Occipital lobe (tissue), 2 donors: ENCODE data around the gene SARS2. TPM values are rescaled to one million over a fixed set of nuclear protein-coding genes. Genes with fewer than 3 reads are reported as not detected.
A peak's percentile ranks its signal among the peaks of the same experiment; 100 is the strongest.
"Not testable (repeated sequence)": the region's sequence is repeated elsewhere in the genome, so short reads cannot be mapped to it uniquely, and the experiment has no call there.

ENCODE experiments used
- DNase-seq: peaks from one replicate; lab custom pipeline; 2025; lab: John Stamatoyannopoulos, UW
- total RNA-seq: library from RNA; depleted of rRNA; stranded (reverse); fragments of >200 nt; gene quantifications from one replicate; pipeline ENCODE4 v1.2.3, GENCODE V29; 2014

Gene SARS2
- total RNA-seq, 1 donor from 2014 or later: 5.0 TPM

DNA sequence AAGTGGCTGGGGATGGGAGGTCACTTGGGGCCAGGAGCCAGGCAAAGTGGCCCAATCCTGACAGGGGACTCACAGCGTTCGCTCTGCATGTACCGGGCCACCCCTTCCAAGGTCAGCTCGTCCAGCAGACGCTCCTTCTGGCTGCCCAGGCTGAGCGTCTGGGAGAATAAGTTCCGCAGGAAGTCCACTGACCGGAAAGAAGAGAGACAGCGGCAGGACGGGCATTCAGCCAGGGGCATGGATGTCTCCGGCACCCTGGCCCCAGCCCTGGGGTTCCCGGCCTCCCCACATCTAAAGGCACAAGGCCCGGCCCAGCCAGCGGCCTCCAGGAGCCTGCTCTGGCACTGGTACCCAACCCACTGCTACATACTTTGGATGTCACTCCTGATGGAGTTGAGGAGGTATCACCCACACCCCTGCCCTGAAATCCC lies 37.2 kb downstream of the SARS2 start:
- DNase-seq: no peak

DNA sequence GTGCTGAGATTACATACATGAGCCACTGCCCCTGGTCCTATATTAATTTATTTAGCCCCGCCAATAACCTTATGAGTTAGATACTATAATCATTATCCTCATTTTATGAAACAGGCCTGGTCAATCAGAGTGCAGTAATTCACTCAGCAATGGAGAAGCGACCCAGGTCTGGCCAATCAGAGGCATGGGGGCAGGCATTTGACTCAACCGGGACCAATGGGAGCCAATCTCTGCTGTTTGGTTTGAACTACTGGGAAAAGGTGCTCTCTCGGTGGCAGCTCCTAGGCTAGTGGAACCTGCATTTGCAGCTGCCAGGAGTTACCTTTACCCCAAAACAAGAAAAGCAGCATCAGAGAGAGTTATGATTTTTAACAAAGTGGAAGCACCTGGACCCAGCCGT lies 37.7 kb downstream of the SARS2 start:
- DNase-seq: no peak

DNA sequence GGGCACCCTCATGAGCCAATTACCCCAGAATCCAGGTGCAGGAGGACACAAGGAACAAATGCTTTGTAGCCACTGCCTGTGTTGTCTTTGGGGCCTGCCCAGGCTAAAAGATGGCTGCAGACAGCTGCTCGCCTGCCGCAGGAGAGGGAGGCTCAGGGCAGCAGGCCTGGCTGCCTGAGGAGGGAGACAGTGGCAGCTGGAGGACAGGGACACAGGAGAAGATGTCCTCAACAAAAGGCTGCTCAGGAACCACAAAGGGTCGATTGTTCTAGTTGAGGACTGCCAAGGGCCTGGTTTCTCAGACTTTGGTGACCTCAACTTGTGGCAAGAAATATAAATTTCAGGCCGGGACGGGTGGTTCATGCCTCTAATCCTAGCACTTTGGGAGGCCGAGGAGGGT lies 38.8 kb downstream of the SARS2 start:
- DNase-seq: no peak

DNA sequence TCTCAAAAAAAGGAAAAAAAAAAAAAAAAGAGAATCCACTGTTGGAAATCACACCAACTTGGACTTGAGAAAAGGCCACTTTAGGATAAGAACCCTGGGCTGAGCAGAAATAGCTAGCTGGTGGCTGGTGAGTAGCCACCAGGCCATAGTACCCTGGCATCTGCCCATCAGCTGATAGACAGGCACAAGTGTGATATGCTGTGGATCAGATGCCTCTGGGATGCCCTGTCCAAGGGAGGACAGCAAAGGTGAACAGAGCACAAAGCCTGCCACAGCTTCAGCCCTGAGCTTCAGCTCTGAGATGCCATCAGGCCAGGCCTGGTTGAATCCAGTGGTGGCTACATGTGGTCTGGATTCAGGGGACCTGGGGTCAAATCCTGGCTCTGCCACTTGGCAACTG lies 39.9 kb downstream of the SARS2 start:
- no peak for DNase-seq

DNA sequence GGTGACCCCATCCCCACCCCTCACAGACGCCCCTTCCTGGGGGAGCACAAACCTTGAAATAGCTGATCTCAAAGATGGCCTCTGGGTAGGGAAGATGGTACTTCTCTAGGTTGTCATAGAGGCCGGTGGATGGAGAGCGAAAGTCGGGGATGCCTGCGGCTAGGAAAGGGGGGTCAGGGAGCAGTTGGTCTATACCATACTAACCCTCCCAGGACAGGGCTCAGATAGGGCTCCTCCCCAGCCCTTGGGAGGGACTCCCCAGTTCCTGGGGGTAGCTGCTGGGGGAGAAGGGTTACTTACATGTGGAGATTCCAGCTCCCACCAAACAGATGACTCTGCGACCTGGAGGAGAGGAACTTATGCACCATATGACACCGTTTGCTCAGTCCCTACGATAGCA lies 40.8 kb downstream of the SARS2 start:
- no peak for DNase-seq

DNA sequence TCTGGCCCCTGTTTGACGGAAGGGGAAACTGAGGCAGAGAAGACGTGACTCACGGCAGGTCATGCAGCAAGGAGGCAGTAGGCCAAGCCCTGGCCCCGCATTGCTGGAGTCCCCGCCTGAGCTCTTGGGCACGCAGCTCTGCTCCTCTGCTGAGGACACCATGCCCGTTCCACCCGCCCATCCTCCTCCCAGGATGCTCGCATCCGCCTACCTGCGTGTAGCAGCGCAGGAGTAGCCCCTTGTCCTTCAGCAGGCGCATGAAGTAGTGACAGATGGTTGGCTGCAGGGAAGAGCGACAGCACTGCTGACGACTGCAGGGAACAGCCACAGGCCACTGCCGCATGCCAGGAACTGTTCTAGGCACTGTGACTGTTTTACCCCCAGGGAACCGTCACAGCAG lies 41.7 kb downstream of the SARS2 start:
- DNase-seq: no peak

DNA sequence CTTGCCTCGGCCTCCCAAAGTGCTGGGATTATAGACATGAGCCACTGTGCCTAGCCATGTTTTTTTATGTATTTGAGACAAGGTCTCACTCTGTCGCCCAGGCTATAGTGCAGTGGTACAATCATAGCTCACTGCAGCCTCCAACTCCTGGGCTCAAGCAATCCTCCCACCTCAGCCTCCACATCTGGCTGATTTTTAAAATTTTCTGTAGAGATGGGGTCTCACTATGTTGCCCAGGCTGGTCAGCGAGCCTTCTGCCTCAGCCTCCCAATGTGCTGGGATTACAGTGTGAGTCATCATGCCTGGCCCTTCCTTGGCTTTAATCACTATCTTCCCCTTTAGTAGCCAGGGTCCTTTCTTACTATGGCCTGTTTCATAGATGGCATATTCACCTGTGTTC lies 45.9 kb downstream of the SARS2 start:
- DNase-seq: not testable (repeated sequence)

DNA sequence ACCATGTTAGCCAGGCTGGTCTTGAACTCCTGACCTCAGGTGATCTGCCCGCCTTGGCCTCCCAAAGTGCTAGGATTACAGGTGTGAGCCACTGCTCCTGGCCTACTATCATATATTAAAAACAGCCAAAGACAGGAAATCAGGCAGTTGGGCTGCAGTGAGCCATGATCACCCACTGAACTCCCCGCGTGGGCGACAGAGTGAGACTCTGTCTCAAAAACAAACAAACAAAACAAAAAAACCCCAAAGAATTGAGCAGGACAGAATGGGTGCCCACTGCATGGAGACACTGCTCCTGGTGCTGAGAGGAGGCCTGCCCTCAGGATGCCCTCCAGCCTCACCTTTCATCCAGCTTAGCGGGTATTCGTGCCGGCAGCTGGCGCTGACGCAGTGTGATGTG lies 47.3 kb downstream of the SARS2 start:
- no peak for DNase-seq

DNA sequence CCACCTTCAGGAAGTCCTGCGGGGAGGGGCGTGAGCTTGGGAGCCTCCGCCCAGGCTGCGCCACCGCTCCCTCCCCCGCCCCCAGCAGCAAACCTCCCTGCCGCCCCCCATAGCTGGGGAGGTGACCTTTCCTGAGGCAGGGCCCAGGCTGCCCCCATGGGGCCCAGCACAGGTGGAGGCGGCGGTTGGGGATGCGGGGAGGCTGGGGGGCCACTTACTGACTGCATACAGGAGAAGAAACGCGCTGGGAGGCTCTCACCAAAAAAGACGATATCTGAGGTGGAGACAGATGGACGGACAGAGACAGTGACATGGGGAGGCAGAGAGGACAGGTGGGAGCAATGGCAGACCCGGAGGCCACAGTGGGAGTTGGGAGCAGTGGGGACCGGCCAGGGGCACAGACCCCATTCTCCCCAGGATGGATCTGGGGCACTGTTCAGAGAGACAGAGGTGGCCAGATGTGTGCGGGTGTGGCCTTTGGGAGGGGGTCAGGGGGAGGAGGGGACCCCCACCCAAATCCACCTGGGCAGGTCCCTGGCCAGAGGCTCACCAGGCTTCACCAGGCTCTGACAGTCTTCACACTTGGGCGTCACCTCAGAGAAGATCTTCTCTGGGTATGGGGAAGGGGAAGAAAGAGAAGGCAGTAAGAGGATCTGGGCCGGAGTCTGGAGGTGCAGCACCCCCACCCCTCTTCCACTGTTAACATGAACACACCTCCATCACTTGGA lies 49.5 kb downstream of the SARS2 start:
- DNase-seq: no peak

DNA sequence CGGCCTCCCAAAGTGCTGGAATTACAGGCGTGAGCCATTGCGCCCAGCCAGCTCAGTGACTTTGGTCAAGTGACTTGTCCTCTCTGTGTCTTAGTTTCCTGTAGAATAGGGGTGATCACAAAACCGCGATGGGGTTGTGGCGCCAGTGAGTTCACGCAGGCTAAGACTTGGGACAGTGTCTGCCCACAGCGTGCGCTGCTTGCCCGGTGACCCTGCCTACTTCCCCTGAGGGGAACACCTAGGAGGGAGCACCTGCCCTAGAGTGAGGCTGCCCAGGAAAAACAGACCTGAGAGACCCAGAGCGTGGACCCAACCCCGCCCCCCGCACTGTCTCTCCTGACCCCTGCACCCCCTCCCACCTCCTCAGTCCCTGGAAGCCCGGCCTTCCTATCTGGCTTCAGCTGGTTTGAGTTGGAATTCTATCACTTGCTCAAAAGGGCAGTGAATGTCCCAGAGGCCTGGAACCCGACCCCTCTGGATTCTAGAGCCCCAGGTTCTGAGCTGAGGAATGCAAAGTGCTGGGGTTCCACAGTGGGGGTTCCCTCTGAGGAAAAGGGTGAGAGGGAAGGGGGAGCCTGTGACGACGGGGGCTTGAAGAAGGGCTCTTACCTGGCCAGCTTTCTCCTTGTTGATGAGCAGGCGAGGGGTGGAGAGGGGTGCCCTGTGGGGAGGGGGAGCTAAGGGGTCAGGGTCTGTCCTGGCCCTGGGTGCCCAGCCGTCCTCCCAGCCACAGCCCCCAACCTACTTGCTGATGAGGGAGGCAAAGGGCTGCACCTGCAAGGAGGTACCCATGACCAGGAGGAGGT lies 50.3 kb downstream of the SARS2 start:
- DNase-seq: no peak

DNA sequence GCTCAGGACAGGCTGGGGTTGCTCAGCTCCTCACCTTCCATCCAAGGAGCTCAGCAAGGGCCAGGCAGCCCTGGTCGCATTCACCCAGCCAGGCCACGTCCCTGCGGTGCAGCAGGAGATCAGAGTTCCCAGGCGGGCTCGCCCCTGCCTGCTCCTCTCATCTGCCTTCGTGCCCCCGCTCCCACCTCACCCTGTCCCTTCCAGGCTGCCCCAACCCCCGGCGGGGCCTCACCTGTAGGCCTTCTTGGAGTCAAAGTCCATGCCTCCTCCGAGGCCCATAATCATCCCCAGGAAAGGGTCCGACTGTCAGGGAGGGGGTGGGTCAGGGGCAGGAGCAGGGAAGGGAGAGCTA lies 51.2 kb downstream of the SARS2 start:
- DNase-seq: no peak

DNA sequence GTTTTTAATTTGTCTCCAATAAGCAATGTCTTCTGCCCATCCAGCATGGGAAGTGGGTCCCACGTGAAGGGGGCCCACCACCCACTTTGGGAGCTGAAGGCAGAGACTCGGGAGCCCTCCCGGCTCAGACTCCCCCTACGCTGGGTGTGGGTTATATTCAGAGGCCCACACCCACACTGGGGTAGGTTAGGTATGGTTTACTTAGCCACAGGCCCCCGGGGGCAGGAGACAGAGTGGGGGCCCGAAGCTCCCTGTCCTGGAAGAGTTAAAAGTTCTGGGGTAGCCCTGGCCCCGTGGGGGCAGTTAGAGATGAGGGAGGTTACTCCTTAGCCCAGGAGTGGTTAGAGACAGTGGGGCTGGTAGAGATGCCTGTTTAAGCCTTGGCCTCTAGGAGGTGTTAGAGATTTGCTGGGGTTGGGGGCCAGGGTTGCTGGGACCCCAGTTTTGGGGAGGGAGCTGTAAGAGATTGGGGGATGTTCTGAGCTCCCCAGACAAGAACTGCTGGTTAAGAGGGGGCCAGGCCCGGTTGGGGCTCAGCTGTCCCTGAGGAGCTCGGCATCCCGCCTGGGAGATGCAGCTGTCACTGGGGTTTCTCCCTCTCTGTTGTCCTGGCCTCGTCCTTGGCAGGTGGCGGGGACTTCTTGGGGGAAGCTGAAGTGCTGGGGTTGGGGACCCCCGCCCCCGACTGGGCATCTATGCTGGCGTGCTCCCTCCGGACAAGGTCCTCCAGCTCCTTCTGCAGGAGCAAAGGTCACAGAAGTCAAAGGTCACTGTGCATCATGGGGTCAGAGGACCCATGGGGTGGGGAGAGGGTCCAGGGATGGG lies 51.8 kb downstream of the SARS2 start:
- DNase-seq: no peak

DNA sequence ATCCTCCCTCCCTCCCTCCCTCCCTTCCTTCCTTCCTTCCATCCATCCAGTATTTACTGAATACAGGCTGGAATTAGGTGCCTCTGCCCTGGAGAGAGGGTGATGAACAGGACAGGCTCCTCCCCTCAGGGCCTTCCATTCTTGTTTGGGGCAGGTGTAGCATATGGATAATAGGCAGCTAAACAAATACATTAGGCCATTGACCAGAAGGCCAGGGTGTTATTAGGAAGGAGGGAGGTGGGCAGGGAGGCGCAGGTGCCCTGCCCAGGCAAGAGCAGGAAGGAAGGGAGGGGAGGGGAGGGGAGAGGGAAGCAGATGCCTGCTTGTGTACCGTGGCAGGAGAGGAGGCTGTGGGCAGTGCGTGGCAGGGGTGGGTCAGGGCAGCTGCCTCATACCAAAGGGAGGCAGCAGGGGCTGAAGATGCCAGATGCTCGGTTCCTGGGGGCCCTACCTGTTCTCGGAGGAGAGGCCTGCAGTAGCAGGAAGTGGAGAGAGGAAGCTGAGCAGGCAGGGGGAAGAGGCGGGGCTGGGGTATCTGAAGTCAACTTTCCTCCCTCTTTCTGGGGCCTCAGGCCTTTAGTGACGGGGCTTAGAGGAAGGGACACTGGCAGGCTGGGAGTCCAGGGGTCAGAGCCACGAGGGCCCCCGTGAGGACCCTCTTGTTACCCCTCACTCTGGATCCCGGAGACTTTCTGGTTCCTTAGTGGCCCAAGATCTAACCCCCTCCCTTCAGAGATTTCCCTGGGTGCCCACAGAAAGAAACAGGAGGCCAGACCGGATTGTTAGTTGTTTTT lies 52.6 kb downstream of the SARS2 start, which contains the start of gene RINL:
RINL (minus strand) TSS at position 495 of the 794 bp plus-strand sequence. CDS start 1,533 bp downstream, outside the sequence.
- DNase-seq: no peak

DNA sequence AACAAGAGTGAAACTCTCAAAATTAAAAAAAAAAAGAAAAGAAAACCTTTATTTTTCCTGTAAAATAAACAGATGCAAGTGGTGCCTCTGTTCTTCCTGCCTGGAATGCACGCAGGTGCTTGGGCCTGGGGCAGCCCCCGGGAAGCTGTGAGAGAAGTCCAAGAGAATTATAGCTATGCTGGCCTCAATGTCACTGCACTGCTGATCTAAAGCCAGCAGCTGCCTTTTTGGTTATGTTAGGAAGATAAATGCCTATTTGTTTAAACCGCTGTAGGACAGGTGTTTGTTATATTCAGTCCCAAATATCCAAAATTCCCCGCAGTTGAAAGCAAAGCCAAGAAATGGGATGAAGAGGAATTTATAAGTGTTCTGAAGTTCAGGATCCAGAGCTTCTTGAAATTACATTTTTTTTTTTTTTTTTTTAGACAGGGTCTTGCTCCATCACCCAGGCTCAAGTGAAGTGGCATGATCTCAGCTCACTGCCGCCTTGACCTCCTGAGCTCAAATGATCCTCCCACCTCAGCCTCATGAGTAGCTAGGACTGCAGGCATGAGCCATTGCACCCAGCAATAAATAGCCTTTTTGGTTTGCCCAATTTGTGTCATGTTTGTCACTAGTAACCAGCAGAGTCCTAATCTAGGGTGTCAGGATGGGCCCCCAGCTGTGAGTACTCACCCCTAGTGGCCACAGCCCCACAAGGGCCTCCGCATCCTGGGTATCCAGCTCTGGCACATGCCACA lies 54.7 kb downstream of the SARS2 start:
- no peak for DNase-seq

DNA sequence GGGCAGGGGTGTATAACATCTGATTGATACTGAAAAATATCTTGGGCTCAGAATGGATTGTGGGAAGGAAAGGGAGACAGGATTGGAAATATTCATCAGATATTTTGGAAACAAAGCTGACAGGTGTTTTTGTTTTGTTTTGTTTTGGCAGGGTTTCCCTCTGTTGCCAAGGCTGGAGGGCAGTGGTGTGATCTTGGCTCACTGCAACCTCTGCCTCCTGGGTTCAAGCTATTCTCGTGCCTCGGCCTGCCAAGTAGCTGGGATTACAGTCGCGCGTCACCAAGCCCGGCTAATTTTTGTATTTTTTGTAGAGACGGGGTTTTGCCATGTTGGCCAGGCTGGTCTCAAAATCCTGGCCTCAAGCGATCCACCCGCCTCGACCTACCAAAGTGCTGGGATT lies 57.2 kb downstream of the SARS2 start:
- not testable (repeated sequence) for DNase-seq

DNA sequence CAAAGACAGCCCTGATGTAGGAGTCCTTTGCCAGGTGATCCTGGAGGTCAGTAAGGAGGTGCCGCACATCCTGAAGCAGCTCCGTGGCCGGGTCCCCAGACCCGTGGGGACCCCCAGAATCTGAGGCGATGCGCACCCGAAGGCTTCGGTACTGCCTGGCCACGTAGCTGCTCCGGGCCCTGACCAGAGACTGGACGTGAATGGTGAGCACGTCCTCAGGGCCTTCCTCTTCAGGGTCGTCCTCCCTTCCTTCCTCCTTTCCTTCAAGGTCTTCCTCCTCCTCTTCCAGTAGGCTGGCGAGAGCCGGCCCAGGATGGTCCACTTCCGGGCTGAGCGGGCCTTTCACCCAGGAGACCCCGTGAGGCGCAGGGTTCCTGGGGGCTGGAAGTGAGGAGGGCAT lies 60.0 kb downstream of the SARS2 start:
- no peak for DNase-seq

DNA sequence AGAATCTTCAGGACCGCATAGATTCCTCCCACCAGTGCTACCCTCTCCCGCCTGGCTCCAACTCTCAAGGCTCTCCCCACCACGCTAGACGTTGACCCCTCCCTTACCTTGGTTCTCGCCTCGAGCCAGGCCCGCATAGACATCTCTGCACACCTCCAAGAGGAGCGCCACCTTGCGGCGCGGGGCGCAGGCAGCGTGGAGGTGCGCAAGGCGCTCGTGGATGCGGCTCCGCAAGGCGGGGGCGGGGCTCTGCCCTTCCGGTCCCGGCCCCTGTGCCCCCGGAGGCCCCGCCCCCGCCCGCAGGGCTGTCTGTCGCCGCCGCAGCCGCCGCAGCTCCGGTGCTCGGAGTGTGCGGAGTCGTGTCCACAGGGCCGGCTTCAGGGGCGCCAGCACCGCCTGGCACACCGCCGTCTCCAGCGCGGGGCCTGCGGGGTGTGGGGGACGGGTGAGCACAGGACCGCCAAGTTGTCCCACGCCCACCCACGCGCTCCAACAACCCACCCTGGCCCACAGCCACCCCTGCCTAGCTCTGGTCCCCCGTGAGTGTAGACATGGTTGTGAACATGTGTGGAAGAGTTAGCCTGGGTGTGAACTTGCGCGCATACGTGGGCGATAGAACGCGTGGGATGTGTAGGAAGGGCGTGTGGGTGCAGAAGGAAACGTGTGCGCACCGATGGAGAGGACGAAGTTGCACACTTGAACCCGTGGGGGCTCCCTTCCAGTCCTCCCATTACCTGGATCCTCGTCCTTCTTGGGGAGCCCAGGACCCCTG lies 60.5 kb downstream of the SARS2 start:
- DNase-seq: peak; percentile 62

DNA sequence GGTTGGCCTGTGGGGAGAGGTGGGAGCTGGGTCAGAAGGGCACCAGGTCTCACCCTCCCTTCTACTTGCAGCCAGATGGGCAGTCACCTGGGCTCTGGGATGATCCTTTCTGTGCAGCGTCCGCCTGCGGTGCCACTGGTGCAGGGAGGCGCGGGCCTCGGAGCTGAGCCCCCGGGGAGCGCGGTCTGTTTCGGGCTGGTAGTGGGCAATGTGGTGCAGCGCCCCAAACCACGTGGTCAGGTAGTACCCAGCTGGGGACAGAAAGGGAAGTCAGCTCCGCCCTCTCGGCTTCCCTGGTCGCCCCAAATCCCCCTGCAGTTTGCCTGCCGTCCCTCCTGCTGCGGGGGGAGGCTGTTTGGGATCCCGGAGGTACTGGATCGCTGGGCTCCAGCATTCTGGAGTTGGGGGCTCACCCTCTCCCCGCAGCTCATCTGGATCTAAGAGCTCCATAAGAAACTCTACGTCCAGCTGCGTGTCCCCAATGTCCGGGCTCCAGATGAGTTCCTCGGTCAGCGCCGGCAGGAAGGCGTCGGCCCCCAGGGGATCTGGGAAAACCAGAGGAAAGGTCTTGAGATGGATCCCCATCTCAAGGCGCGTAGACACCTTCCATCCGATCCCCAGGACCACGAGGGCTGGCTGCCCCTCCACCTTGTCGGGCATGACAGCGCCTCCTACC lies 61.3 kb downstream of the SARS2 start:
- DNase-seq: no peak

DNA sequence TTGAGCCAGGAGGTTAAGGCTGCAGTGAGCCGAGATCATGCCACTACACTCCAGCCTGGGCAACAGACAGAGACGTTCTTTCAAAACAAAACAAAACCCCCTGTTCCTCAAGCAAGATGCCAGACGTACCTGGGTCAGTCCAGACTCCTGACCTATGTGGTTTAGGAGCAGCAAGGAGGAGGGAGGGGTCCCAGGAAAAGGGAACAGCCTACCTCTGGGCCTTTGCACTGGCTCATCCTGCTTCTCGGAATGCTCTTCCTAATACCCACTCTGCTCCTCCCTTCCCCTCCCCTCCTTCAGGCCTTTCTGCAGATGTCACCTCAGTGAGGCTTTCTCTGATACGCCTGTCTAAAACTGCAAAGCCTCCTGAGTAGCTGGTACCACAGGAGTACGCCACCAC lies 62.0 kb downstream of the SARS2 start:
- no peak for DNase-seq
